ENCODE data around the gene CGNL1.

The CGNL1 gene

DNA sequence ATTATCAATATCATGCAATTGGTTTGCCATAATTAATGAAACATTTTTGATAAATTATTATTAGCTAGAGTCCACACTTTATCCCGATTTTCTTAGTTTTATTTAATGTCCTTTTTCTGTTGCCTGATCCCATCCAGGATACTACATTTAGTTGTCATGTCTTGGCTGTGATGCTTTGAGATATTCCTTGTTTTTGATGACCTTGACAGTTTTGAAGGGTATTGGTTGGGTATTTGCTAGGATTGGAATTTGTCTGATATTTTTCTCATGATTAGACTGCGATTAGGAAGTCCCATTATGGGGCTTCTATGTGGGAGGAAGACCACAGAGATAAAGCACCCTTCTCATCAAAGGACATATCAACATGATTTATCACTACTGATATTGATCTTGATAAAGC is 43.0 kb downstream of the CGNL1 start:
- peaks cover 0 to 15% (median 9%) of the 10 kb centered on the region in 4 experiments for H3K4me1 ChIP-seq (ENCODE audit: control extremely low read depth in 1 of 4, control insufficient read depth in 4 of 4, insufficient read depth in 4 of 4, low read length in 3 of 4)
- no peaks in the 10 kb centered on the region for H3K9me3 ChIP-seq (ENCODE audit: control extremely low read depth in 1 of 5, control insufficient read depth in 4 of 5, insufficient read depth in 2 of 5, low read depth in 1 of 5, low read length in 4 of 5)
- no peaks in the 10 kb centered on the region for H3K27me3 ChIP-seq (replicated peaks in 2 of 5; ENCODE audit: control insufficient read depth in 4 of 5, insufficient read depth in 5 of 5, low read length in 4 of 5)
- DNase-seq, result no peak
- ChIA-PET POLR2A (no interaction called here), CTCF (no interaction called here)
- H3K27ac ChIP-seq (ENCODE audit: insufficient read depth in 1 of 2, low read depth in 1 of 2, low read length in 2 of 2, poor library complexity in 1 of 2, severe bottlenecking in 2 of 2), result no peak overlapping the region
- H3K36me3 ChIP-seq (ENCODE audit: control insufficient read depth in 4 of 4, insufficient read depth in 4 of 4, low read length in 3 of 4), result no peaks in the 10 kb centered on the region
- no peak overlapping the region for H3K4me3 ChIP-seq (ENCODE audit: control insufficient read depth in 1 of 7, extremely low read depth in 1 of 7, insufficient read depth in 4 of 7, low read depth in 2 of 7, low read length in 6 of 7)
- no CpG with 5 or more reads among the region's 2 CpGs for WGBS (ENCODE audit: insufficient coverage)

DNA sequence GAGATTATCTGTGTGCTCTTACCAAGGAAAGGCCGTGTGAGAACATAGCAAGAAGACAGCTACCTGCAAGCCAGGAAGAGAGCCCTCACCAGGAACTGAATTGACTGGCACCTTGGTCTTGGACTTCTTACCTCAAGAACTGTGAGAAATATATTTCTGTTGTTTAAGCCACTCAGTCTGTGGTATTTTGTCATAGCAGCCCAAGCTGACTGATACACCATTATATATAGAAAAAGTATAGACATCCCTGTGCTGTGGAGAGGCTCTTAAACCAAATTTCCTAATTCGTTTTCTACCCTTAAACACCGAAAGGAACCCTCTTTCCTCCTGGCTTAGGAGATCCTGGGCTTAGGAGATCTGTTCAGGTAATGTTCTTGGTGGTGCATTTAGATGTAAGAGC is 44.8 kb downstream of the CGNL1 start:
- no peaks in the 10 kb centered on the region for H3K27me3 ChIP-seq (replicated peaks in 2 of 5; ENCODE audit: control insufficient read depth in 4 of 5, insufficient read depth in 5 of 5, low read length in 4 of 5)
- no peak overlapping the region for H3K4me3 ChIP-seq (ENCODE audit: control insufficient read depth in 1 of 7, extremely low read depth in 1 of 7, insufficient read depth in 4 of 7, low read depth in 2 of 7, low read length in 6 of 7)
- peaks cover 0 to 15% (median 9%) of the 10 kb centered on the region in 4 experiments for H3K4me1 ChIP-seq (ENCODE audit: control extremely low read depth in 1 of 4, control insufficient read depth in 4 of 4, insufficient read depth in 4 of 4, low read length in 3 of 4)
- no peak overlapping the region for H3K27ac ChIP-seq (ENCODE audit: insufficient read depth in 1 of 2, low read depth in 1 of 2, low read length in 2 of 2, poor library complexity in 1 of 2, severe bottlenecking in 2 of 2)
- POLR2A ChIA-PET, result no interaction called here
- no peaks in the 10 kb centered on the region for H3K36me3 ChIP-seq (ENCODE audit: control insufficient read depth in 4 of 4, insufficient read depth in 4 of 4, low read length in 3 of 4)
- H3K9me3 ChIP-seq (ENCODE audit: control extremely low read depth in 1 of 5, control insufficient read depth in 4 of 5, insufficient read depth in 2 of 5, low read depth in 1 of 5, low read length in 4 of 5), result no peaks in the 10 kb centered on the region
- CTCF ChIA-PET, result no interaction called here
- WGBS (ENCODE audit: insufficient coverage), result no CpG with 5 or more reads among the region's 3 CpGs
- no peak for DNase-seq

DNA sequence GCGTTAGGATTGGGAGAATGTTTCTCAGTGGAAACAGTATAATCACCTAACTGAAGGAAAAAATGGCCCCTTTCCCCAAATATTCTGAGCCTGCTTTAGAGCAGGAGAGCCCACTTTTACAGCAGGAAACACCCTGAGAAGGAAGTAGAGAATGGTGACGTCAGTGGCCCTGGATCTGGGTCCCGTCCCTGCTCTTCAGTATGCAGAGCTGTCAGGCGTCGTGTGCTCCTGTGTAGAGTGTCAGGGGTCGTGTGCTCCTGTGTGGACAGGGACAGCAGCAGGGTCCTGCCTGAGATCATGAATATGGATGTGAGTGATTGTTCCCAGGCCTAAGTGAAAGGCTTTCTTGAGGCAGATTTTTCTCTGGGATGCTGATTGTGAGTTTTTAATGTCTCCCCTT is 45.2 kb downstream of the CGNL1 start:
- POLR2A ChIA-PET, result no interaction called here
- CTCF ChIA-PET, result no interaction called here
- Histone ChIP-seq H3K36me3 (ENCODE audit: control insufficient read depth in 4 of 4, insufficient read depth in 4 of 4, low read length in 3 of 4) (no peaks in the 10 kb centered on the region), H3K4me3 (ENCODE audit: control insufficient read depth in 1 of 7, extremely low read depth in 1 of 7, insufficient read depth in 4 of 7, low read depth in 2 of 7, low read length in 6 of 7) (no peak overlapping the region), H3K27ac (ENCODE audit: insufficient read depth in 1 of 2, low read depth in 1 of 2, low read length in 2 of 2, poor library complexity in 1 of 2, severe bottlenecking in 2 of 2) (no peak overlapping the region), H3K4me1 (ENCODE audit: control extremely low read depth in 1 of 4, control insufficient read depth in 4 of 4, insufficient read depth in 4 of 4, low read length in 3 of 4) (peaks cover 0 to 15% (median 9%) of the 10 kb centered on the region in 4 experiments), H3K9me3 (ENCODE audit: control extremely low read depth in 1 of 5, control insufficient read depth in 4 of 5, insufficient read depth in 2 of 5, low read depth in 1 of 5, low read length in 4 of 5) (no peaks in the 10 kb centered on the region), H3K27me3 (replicated peaks in 2 of 5; ENCODE audit: control insufficient read depth in 4 of 5, insufficient read depth in 5 of 5, low read length in 4 of 5) (no peaks in the 10 kb centered on the region)
- DNase-seq, result no peak
- 78% methylated on average over 3 of the region's 6 CpGs for WGBS (ENCODE audit: insufficient coverage)

DNA sequence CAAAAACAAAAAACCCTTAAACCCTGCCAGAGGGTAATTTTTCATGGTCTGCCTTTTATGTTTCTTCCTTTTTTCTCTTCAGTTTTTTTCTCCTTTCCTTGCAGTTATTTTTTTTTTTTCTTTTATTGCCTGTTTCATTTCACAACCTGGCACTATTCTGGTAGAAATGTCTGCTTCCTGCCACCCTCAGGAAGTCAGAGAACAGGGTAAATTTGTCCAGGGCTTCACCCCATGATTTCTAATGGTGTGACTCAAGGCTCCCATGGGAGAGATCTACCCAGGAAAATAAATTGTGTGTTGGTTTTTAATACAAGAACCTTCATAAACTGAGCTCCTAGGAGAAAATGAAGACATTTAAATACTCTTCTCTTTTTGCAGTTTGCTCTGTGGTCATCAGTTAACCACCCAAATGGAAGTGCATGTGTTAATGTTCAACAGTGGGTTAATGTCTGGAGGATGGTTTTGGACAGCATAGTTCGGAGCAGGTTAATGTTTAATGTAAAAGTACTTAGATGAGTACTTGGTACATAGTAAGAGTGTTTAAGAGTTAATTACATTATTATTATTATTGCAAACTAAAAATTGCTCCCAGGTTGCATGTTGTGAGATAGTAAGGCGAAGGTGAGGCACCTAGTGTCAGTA is 45.9 kb downstream of the CGNL1 start:
- ChIA-PET POLR2A (no interaction called here), CTCF (no interaction called here)
- WGBS (ENCODE audit: insufficient coverage), result 100% methylated on average over 1 of the region's 2 CpGs
- H3K4me1 ChIP-seq (ENCODE audit: control extremely low read depth in 1 of 4, control insufficient read depth in 4 of 4, insufficient read depth in 4 of 4, low read length in 3 of 4), result peaks cover 0 to 15% (median 9%) of the 10 kb centered on the region in 4 experiments
- peak in 2 of 3 donors; percentile 28 to 33 for DNase-seq
- no peaks in the 10 kb centered on the region for H3K9me3 ChIP-seq (ENCODE audit: control extremely low read depth in 1 of 5, control insufficient read depth in 4 of 5, insufficient read depth in 2 of 5, low read depth in 1 of 5, low read length in 4 of 5)
- H3K4me3 ChIP-seq (ENCODE audit: control insufficient read depth in 1 of 7, extremely low read depth in 1 of 7, insufficient read depth in 4 of 7, low read depth in 2 of 7, low read length in 6 of 7), result no peak overlapping the region
- no peaks in the 10 kb centered on the region for H3K27me3 ChIP-seq (replicated peaks in 2 of 5; ENCODE audit: control insufficient read depth in 4 of 5, insufficient read depth in 5 of 5, low read length in 4 of 5)
- no peaks in the 10 kb centered on the region for H3K36me3 ChIP-seq (ENCODE audit: control insufficient read depth in 4 of 4, insufficient read depth in 4 of 4, low read length in 3 of 4)
- H3K27ac ChIP-seq (ENCODE audit: insufficient read depth in 1 of 2, low read depth in 1 of 2, low read length in 2 of 2, poor library complexity in 1 of 2, severe bottlenecking in 2 of 2), result peak overlapping the region in 1 of 2 experiments; percentile 44

DNA sequence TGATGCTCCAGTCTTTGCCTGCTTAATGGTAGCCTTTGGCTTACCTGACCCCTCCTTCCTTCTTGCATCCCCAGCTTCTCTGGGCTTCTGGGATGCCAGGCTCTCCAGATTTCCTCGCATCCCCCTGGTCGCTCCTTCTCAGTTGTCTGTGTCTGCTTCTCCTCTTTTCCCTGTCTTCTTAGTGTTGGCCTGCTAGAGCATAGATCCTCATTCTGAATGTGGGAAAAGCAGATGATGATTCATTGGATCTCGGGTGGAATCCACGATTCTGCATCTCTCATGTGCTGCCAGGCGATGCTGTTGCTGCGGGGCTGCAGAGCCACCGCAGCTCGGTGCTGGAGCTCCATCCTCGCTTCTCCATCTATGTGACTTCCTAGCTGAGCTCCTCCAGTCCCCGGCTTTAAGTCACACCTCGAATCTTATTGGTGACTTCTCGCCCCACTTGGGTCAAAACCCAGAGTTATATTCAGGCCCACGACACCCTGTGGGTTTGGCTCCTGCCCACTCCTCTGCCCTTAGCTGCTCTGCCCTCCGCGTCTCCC is 47.4 kb downstream of the CGNL1 start:
- DNase-seq, result no peak
- Histone ChIP-seq H3K27ac (ENCODE audit: insufficient read depth in 1 of 2, low read depth in 1 of 2, low read length in 2 of 2, poor library complexity in 1 of 2, severe bottlenecking in 2 of 2) (no peak overlapping the region), H3K27me3 (replicated peaks in 2 of 5; ENCODE audit: control insufficient read depth in 4 of 5, insufficient read depth in 5 of 5, low read length in 4 of 5) (no peaks in the 10 kb centered on the region), H3K4me1 (ENCODE audit: control extremely low read depth in 1 of 4, control insufficient read depth in 4 of 4, insufficient read depth in 4 of 4, low read length in 3 of 4) (peaks cover 0 to 15% (median 9%) of the 10 kb centered on the region in 4 experiments), H3K36me3 (ENCODE audit: control insufficient read depth in 4 of 4, insufficient read depth in 4 of 4, low read length in 3 of 4) (no peaks in the 10 kb centered on the region), H3K4me3 (ENCODE audit: control insufficient read depth in 1 of 7, extremely low read depth in 1 of 7, insufficient read depth in 4 of 7, low read depth in 2 of 7, low read length in 6 of 7) (no peak overlapping the region), H3K9me3 (ENCODE audit: control extremely low read depth in 1 of 5, control insufficient read depth in 4 of 5, insufficient read depth in 2 of 5, low read depth in 1 of 5, low read length in 4 of 5) (no peaks in the 10 kb centered on the region)
- ChIA-PET POLR2A (no interaction called here), CTCF (no interaction called here)
- WGBS (ENCODE audit: insufficient coverage), result 97% methylated on average over 13 of the region's 15 CpGs

DNA sequence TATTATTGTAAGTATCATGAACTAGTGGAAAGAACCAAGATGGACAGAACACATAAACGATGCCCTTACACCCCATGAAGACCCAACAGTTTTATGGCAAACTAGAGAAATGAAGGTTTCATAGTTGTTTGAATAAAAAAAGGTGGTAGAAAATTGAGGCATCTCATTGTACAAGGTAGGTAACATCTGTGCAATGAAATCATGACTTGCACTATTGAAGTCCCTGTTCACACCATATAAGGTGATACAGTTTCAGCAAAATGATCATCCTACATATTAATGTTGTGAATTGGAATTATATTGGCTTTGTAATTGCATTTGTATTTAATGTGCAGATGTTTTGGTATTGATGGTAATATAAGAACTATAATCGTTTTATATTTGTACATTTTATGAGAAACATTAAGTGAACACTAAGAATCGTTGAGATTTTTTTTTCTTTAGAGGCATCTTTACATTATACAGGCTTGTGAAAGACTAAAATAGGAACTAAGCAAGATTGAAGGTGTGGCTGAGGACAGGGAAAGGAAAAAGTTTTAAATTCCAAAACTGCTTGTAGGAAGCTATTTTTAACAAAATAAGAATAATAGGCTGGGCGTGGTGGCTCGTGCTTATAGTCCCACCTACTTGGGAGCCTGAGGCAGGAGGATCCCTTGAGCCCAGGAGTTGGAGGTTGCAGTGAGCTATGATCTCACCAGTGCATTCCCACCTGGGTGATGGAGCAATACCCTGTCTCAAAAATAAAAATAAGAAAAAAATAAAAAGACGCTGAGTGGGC is 48.5 kb downstream of the CGNL1 start:
- POLR2A ChIA-PET, result no interaction called here
- no peak for DNase-seq
- CTCF ChIA-PET, result no interaction called here
- Histone ChIP-seq H3K36me3 (ENCODE audit: control insufficient read depth in 4 of 4, insufficient read depth in 4 of 4, low read length in 3 of 4) (no peaks in the 10 kb centered on the region), H3K4me3 (ENCODE audit: control insufficient read depth in 1 of 7, extremely low read depth in 1 of 7, insufficient read depth in 4 of 7, low read depth in 2 of 7, low read length in 6 of 7) (no peak overlapping the region), H3K9me3 (ENCODE audit: control extremely low read depth in 1 of 5, control insufficient read depth in 4 of 5, insufficient read depth in 2 of 5, low read depth in 1 of 5, low read length in 4 of 5) (no peaks in the 10 kb centered on the region), H3K27ac (ENCODE audit: insufficient read depth in 1 of 2, low read depth in 1 of 2, low read length in 2 of 2, poor library complexity in 1 of 2, severe bottlenecking in 2 of 2) (no peak overlapping the region), H3K4me1 (ENCODE audit: control extremely low read depth in 1 of 4, control insufficient read depth in 4 of 4, insufficient read depth in 4 of 4, low read length in 3 of 4) (peaks cover 0 to 15% (median 9%) of the 10 kb centered on the region in 4 experiments), H3K27me3 (replicated peaks in 2 of 5; ENCODE audit: control insufficient read depth in 4 of 5, insufficient read depth in 5 of 5, low read length in 4 of 5) (no peaks in the 10 kb centered on the region)
- WGBS (ENCODE audit: insufficient coverage), result 100% methylated on average over 5 of the region's 6 CpGs

DNA sequence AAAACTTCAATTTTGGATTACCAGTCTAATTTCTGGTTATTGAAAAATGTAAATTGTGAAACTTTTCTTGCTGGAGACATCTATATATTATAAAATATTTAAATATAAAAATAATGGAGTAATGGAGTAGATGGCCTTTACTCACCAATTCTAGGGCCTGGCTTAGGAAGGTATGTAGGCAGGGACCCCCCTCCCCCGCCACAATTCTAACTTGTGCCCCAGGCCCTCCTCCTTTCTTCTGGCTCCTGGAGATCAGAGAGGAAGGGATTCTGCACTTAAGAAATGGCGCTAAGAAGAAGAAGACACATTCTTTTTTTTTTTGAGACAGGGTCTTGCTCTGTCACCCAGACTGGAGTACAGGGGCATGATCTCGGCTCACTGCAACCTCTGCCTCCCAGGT is 49.5 kb downstream of the CGNL1 start:
- peaks cover 0 to 15% (median 9%) of the 10 kb centered on the region in 4 experiments for H3K4me1 ChIP-seq (ENCODE audit: control extremely low read depth in 1 of 4, control insufficient read depth in 4 of 4, insufficient read depth in 4 of 4, low read length in 3 of 4)
- no peaks in the 10 kb centered on the region for H3K36me3 ChIP-seq (ENCODE audit: control insufficient read depth in 4 of 4, insufficient read depth in 4 of 4, low read length in 3 of 4)
- H3K27me3 ChIP-seq (replicated peaks in 2 of 5; ENCODE audit: control insufficient read depth in 4 of 5, insufficient read depth in 5 of 5, low read length in 4 of 5), result no peaks in the 10 kb centered on the region
- ChIA-PET CTCF (no interaction called here), POLR2A (no interaction called here)
- no peak overlapping the region for H3K27ac ChIP-seq (ENCODE audit: insufficient read depth in 1 of 2, low read depth in 1 of 2, low read length in 2 of 2, poor library complexity in 1 of 2, severe bottlenecking in 2 of 2)
- no peak for DNase-seq
- H3K9me3 ChIP-seq (ENCODE audit: control extremely low read depth in 1 of 5, control insufficient read depth in 4 of 5, insufficient read depth in 2 of 5, low read depth in 1 of 5, low read length in 4 of 5), result no peaks in the 10 kb centered on the region
- 100% methylated on average over 1 of the region's 3 CpGs for WGBS (ENCODE audit: insufficient coverage)
- H3K4me3 ChIP-seq (ENCODE audit: control insufficient read depth in 1 of 7, extremely low read depth in 1 of 7, insufficient read depth in 4 of 7, low read depth in 2 of 7, low read length in 6 of 7), result no peak overlapping the region

All from common myeloid progenitor, CD34-positive (primary cell).